Muscle layer of colon (tissue), 2 donors: ENCODE measurements around the gene SELENON.

Source experiments
- H3K27ac ChIP-seq: one replicate; pipeline ENCODE4 v1.7.0; 2013; ENCODE audit warnings: low read depth, mild to moderate bottlenecking, low read length, moderate library complexity
- H3K27me3 ChIP-seq, 2 donors: one replicate each; pipeline ENCODE4 v1.7.0; 2013; ENCODE audit warnings: low read length in 2 of 2, mild to moderate bottlenecking in 2 of 2; ENCODE audit not compliant: insufficient read depth in 2 of 2, control insufficient read depth in 1 of 2
- H3K36me3 ChIP-seq: one replicate; pipeline ENCODE4 v1.7.0; 2013; ENCODE audit warnings: mild to moderate bottlenecking, low read length; ENCODE audit not compliant: insufficient read depth
- H3K4me1 ChIP-seq: one replicate; pipeline ENCODE4 v1.7.0; 2013; ENCODE audit warnings: mild to moderate bottlenecking, low read length; ENCODE audit not compliant: insufficient read depth
- H3K4me3 ChIP-seq, 2 donors: one replicate each; pipeline ENCODE4 v1.7.0; 2013; ENCODE audit warnings: low read length in 2 of 2, low read depth in 1 of 2, mild to moderate bottlenecking in 1 of 2, moderate library complexity in 1 of 2
- H3K9ac ChIP-seq: one replicate; pipeline ENCODE4 v1.7.0; 2013; ENCODE audit warnings: low read length
- H3K9me3 ChIP-seq: one replicate; pipeline ENCODE4 v1.7.0; 2013; ENCODE audit warnings: mild to moderate bottlenecking, low read length
- donor health status: abdominal sarcoma.
- donor health status: Adenocarcinoma of cecum.

Gene SELENON

GRCh38 chr1:25784575-25785051, 15.4 kb upstream of the SELENON start:
- Histone ChIP-seq H3K4me3 (no peak overlapping the region), H3K4me1 (peaks cover 14% of the 10 kb centered on the region), H3K9ac (no peak overlapping the region), H3K9me3 (no peaks in the 10 kb centered on the region), H3K27ac (no peak overlapping the region), H3K27me3 (no peaks in the 10 kb centered on the region), H3K36me3 (no peaks in the 10 kb centered on the region)

- H3K27ac ChIP-seq = no peak overlapping the region
- no peaks in the 10 kb centered on the region for H3K9me3 ChIP-seq
- H3K27me3 ChIP-seq = no peaks in the 10 kb centered on the region
- H3K9ac ChIP-seq = no peak overlapping the region
- H3K4me1 ChIP-seq = peaks cover 14% of the 10 kb centered on the region
- H3K36me3 ChIP-seq = no peaks in the 10 kb centered on the region
- no peak overlapping the region for H3K4me3 ChIP-seq
Observed at GRCh38 chr1:25785333-25786067, 14.5 kb upstream of the SELENON start.

GRCh38 chr1:25786887-25787759, 12.9 kb upstream of the SELENON start:
- Histone ChIP-seq H3K27me3 (no peaks in the 10 kb centered on the region), H3K36me3 (no peaks in the 10 kb centered on the region), H3K9me3 (no peaks in the 10 kb centered on the region), H3K9ac (no peak overlapping the region), H3K27ac (no peak overlapping the region), H3K4me3 (no peak overlapping the region), H3K4me1 (peaks cover 14% of the 10 kb centered on the region)

- no peaks in the 10 kb centered on the region for H3K36me3 ChIP-seq
- no peaks in the 10 kb centered on the region for H3K9me3 ChIP-seq
- H3K27ac ChIP-seq = no peak overlapping the region
- H3K4me3 ChIP-seq = no peak overlapping the region
- H3K9ac ChIP-seq = no peak overlapping the region
- no peaks in the 10 kb centered on the region for H3K27me3 ChIP-seq
- H3K4me1 ChIP-seq = peaks cover 14% of the 10 kb centered on the region
Observed at GRCh38 chr1:25787760-25788166, 12.2 kb upstream of the SELENON start.

GRCh38 chr1:25790472-25790871, 9.5 kb upstream of the SELENON start:
- Histone ChIP-seq H3K36me3 (no peaks in the 10 kb centered on the region), H3K27ac (no peak overlapping the region), H3K9ac (no peak overlapping the region), H3K4me1 (peaks cover 14% of the 10 kb centered on the region), H3K27me3 (no peaks in the 10 kb centered on the region), H3K4me3 (no peak overlapping the region), H3K9me3 (no peaks in the 10 kb centered on the region)

GRCh38 chr1:25792115-25792514, 7.9 kb upstream of the SELENON start:
- Histone ChIP-seq H3K9ac (no peak overlapping the region), H3K27ac (no peak overlapping the region), H3K36me3 (no peaks in the 10 kb centered on the region), H3K27me3 (no peaks in the 10 kb centered on the region), H3K4me1 (peaks cover 11% of the 10 kb centered on the region), H3K4me3 (no peak overlapping the region), H3K9me3 (no peaks in the 10 kb centered on the region)

- Histone ChIP-seq H3K4me1 (peaks cover 7% of the 10 kb centered on the region), H3K4me3 (no peak overlapping the region), H3K9ac (no peak overlapping the region), H3K36me3 (no peaks in the 10 kb centered on the region), H3K9me3 (no peaks in the 10 kb centered on the region), H3K27me3 (no peaks in the 10 kb centered on the region), H3K27ac (no peak overlapping the region)
Observed at GRCh38 chr1:25793585-25794170, 6.3 kb upstream of the SELENON start.

- H3K4me3 ChIP-seq = no peak overlapping the region
- H3K4me1 ChIP-seq = peaks cover 11% of the 10 kb centered on the region
- H3K9me3 ChIP-seq = no peaks in the 10 kb centered on the region
- H3K9ac ChIP-seq = no peak overlapping the region
- H3K27me3 ChIP-seq = no peaks in the 10 kb centered on the region
- H3K36me3 ChIP-seq = no peaks in the 10 kb centered on the region
- H3K27ac ChIP-seq = no peak overlapping the region
Observed at GRCh38 chr1:25794325-25794724, 5.7 kb upstream of the SELENON start.

GRCh38 chr1:25795211-25795610, 4.8 kb upstream of the SELENON start:
- no peaks in the 10 kb centered on the region for H3K9me3 ChIP-seq
- no peaks in the 10 kb centered on the region for H3K27me3 ChIP-seq
- H3K36me3 ChIP-seq = no peaks in the 10 kb centered on the region
- H3K4me3 ChIP-seq = no peak overlapping the region
- no peak overlapping the region for H3K27ac ChIP-seq
- H3K4me1 ChIP-seq = peaks cover 15% of the 10 kb centered on the region
- H3K9ac ChIP-seq = no peak overlapping the region

GRCh38 chr1:25795946-25796810, 3.8 kb upstream of the SELENON start:
- H3K36me3 ChIP-seq = no peaks in the 10 kb centered on the region
- no peak overlapping the region for H3K9ac ChIP-seq
- no peaks in the 10 kb centered on the region for H3K27me3 ChIP-seq
- H3K4me1 ChIP-seq = peaks cover 21% of the 10 kb centered on the region
- no peaks in the 10 kb centered on the region for H3K9me3 ChIP-seq
- H3K27ac ChIP-seq = no peak overlapping the region
- H3K4me3 ChIP-seq = no peak overlapping the region
